OCI-LY7 (cell line): ENCODE results near the gene MYMK. TPM values are rescaled to one million over a fixed set of nuclear protein-coding genes. Genes with fewer than 3 reads are reported as not detected.

Experiments used
- BruUV-seq: library from RNA; stranded (reverse); fragments of 400-500 nt; replicated peaks from 2 replicates; lab custom pipeline; 2021; lab: Mats Ljungman, UMichigan
- CTCF ChIA-PET: fragments of 300-600 bp; sonication (Branson Sonifier 250); formaldehyde crosslinking; loops from one replicate; lab custom pipeline; 2022; ENCODE audit warnings: antibody characterized with exemption; ENCODE audit not compliant: unreplicated experiment; lab: Charles Lee
- POLR2A ChIA-PET: fragments of 300-600 bp; sonication (Branson Sonifier 250); formaldehyde crosslinking; loops from one replicate; lab custom pipeline; 2022; ENCODE audit warnings: antibody characterized with exemption; lab: Charles Lee
- DNase-seq: peaks from one replicate; pipeline ENCODE4 v3.0.0-alpha.2; 2015; ENCODE audit warnings: low spot score
- H2AFZ ChIP-seq: fragments of 200-600 bp; sonication (generic), shearing (Covaris generic); 2 replicates; pipeline ENCODE4 v1.6.1; 2014; ENCODE audit warnings: mild to moderate bottlenecking, antibody characterized with exemption, low read length, moderate library complexity
- H3K27ac ChIP-seq: fragments of 200-600 bp; sonication (generic); 2 replicates; pipeline ENCODE4 v1.5.1; 2014; ENCODE audit warnings: mixed run types, low read depth, mild to moderate bottlenecking, moderate library complexity, low read length, inconsistent platforms; ENCODE audit not compliant: poor library complexity, severe bottlenecking
- H3K36me3 ChIP-seq: fragments of 200-600 bp; sonication (generic); 2 replicates; pipeline ENCODE4 v1.6.1; 2014; ENCODE audit warnings: mild to moderate bottlenecking, antibody characterized with exemption, low read length, moderate library complexity, mixed read lengths; ENCODE audit not compliant: insufficient read depth
- H3K4me1 ChIP-seq: fragments of 200-600 bp; sonication (generic); 2 replicates; pipeline ENCODE4 v1.5.1; 2014; ENCODE audit warnings: mild to moderate bottlenecking, low read length; ENCODE audit not compliant: insufficient read depth, poor library complexity, severe bottlenecking
- H3K4me2 ChIP-seq: fragments of 200-600 bp; sonication (generic); 2 replicates; pipeline ENCODE4 v1.6.1; 2014; ENCODE audit warnings: mild to moderate bottlenecking, low read length
- H3K4me3 ChIP-seq: fragments of 200-600 bp; sonication (generic); 2 replicates; pipeline ENCODE4 v1.5.1; 2014; ENCODE audit warnings: mild to moderate bottlenecking, low read depth, low read length; ENCODE audit not compliant: poor library complexity, severe bottlenecking
- H3K79me2 ChIP-seq: fragments of 200-600 bp; sonication (generic); 2 replicates; pipeline ENCODE4 v1.6.1; 2016; ENCODE audit warnings: low read depth, mild to moderate bottlenecking, low read length, moderate library complexity, mixed read lengths; ENCODE audit not compliant: insufficient read depth
- H3K9me2 ChIP-seq: fragments of 200-600 bp; sonication (generic); 2 replicates; pipeline ENCODE4 v1.6.1; 2016; ENCODE audit warnings: mild to moderate bottlenecking, low read length, mixed read lengths; ENCODE audit not compliant: insufficient read depth
- H3K9me3 ChIP-seq: fragments of 200-600 bp; sonication (generic); 2 replicates; pipeline ENCODE4 v1.6.1; 2014; ENCODE audit warnings: mild to moderate bottlenecking, mixed run types, low read length, mixed read lengths
- H4K20me1 ChIP-seq: fragments of 200-600 bp; sonication (generic); 2 replicates; pipeline ENCODE4 v1.6.1; 2014; ENCODE audit warnings: mild to moderate bottlenecking, antibody characterized with exemption, low read length, moderate library complexity, mixed read lengths; ENCODE audit not compliant: insufficient read depth
- EZH2phosphoT487 ChIP-seq: fragments of 200-600 bp; sonication (generic); IDR thresholded peaks from 2 replicates; pipeline ENCODE4 v1.6.1; 2018; ENCODE audit warnings: low read depth, borderline replicate concordance, mild to moderate bottlenecking, mixed run types, antibody characterized with exemption, low read length, moderate library complexity, mixed read lengths
- intact Hi-C: fragments of 100-400 bp; cut with micrococcal nuclease; formaldehyde crosslinking; loops from one replicate; pipeline ENCODE4 v1.10.0; 2022; ENCODE audit not compliant: unreplicated experiment
- total RNA-seq, 2 experiments: library from RNA; depleted of rRNA in 1 of 2; stranded (reverse); fragments of >200 nt in 1 of 2; shearing (Covaris generic) in 1 of 2; gene quantifications; 2 replicates each; pipeline ENCODE4 v1.2.3, GENCODE V29; 2014 to 2022
- TF ChIP-seq, protein P1 (sequence below): fragments of 200-600 bp; sonication (generic); conservative IDR thresholded peaks from 2 replicates; pipeline ENCODE4 v1.5.1; 2014; ENCODE audit warnings: mild to moderate bottlenecking, antibody characterized with exemption, low read length, moderate library complexity, mixed read lengths

The MYMK gene
- total RNA-seq, 2 experiments from 2014 or later, result not detected

DNA sequence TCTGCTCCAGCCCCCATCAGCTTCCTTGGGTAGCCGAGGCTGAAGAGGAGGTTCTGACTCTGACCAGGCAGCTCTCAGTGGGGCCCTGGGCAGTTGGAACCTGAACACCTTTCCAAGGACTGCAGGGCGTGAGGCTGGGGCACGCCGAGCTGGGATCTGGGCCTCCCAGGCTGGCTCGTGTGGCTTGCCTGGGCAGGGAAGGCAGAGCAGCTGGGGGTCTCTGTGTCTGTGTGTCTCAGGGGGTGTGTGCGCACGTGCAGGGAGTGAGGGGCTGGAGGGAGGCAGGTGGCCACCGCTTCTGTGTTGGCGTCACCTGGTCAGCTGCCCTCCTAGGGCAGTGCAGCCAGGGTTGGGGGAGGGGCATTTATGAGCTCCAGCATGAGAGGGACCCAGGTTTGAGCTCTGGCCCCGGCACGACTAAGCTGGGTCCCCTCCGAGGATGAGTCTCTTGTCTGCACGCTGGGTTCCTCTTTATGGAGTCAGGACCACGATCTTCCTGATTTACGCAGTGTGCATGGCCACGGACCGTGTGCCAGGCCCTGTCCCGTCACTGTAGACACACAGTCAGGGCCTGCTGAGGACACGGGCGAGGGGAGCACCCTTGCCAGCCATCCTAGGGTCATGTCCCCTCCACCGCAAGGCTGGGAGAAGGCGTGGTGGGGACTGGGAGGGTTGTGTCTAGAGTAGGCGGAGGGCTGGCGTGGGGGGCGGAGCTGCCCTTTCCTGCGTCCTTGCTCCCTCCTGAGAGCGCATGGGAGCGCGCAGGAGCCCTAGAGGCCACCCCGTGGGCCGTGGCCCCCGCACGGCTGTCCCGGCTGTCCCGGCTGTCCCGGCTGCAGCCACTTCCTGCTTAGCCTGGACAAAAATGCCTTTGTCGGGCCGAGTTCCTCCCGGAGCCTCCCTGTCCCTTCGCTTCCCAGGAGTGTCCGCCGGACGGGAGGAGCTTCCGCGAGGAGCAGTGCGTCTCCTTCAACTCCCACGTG is 14.4 kb upstream of the MYMK start:
- TF ChIP-seq EZH2phosphoT487, result no peak
- TF ChIP-seq, protein P1, sequence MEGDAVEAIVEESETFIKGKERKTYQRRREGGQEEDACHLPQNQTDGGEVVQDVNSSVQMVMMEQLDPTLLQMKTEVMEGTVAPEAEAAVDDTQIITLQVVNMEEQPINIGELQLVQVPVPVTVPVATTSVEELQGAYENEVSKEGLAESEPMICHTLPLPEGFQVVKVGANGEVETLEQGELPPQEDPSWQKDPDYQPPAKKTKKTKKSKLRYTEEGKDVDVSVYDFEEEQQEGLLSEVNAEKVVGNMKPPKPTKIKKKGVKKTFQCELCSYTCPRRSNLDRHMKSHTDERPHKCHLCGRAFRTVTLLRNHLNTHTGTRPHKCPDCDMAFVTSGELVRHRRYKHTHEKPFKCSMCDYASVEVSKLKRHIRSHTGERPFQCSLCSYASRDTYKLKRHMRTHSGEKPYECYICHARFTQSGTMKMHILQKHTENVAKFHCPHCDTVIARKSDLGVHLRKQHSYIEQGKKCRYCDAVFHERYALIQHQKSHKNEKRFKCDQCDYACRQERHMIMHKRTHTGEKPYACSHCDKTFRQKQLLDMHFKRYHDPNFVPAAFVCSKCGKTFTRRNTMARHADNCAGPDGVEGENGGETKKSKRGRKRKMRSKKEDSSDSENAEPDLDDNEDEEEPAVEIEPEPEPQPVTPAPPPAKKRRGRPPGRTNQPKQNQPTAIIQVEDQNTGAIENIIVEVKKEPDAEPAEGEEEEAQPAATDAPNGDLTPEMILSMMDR, result no peak
- H3K36me3 ChIP-seq, result no peaks in the 10 kb centered on the region
- H3K9me2 ChIP-seq, result no peaks in the 10 kb centered on the region
- DNase-seq, result no peak
- H4K20me1 ChIP-seq, result no peaks in the 10 kb centered on the region
- no TSS peak for BruUV-seq
- peaks cover 14% of the 10 kb centered on the region for H3K4me1 ChIP-seq
- CTCF ChIA-PET, result no interaction called here
- H3K4me3 ChIP-seq, result no peak overlapping the region
- H3K4me2 ChIP-seq, result no peak overlapping the region
- no peak overlapping the region for H3K27ac ChIP-seq
- H3K79me2 ChIP-seq, result no peaks in the 10 kb centered on the region
- intact Hi-C loops, result no loop called here
- H2AFZ ChIP-seq, result no peak overlapping the region
- POLR2A ChIA-PET, result no interaction called here
- H3K9me3 ChIP-seq, result no peaks in the 10 kb centered on the region

DNA sequence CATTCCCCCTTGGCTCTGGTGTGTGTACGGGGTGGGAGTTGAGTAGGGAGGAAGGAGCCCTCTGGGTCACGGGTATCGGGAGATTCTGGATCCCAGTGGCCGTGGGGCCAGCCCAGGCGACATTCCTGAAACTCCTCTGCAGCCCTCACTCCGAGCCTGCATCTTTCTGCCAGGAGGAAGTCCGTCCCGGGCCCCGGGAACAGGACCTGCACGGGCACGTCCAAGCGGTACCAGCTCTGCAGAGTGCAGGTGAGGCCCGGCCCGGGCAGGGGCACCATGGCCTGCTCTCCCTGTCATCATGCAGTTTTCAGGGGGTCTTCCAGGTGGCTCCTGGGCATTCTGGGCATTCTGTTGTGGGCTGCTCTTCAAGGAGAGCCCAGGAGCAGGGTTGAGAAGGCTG is 13.4 kb upstream of the MYMK start:
- BruUV-seq, result no TSS peak
- POLR2A ChIA-PET, result no interaction called here
- Histone ChIP-seq H3K4me3 (no peak overlapping the region), H3K4me1 (peaks cover 23% of the 10 kb centered on the region), H3K9me2 (no peaks in the 10 kb centered on the region), H3K36me3 (no peaks in the 10 kb centered on the region), H4K20me1 (no peaks in the 10 kb centered on the region), H3K27ac (no peak overlapping the region), H3K79me2 (no peaks in the 10 kb centered on the region), H2AFZ (no peak overlapping the region), H3K4me2 (no peak overlapping the region), H3K9me3 (no peaks in the 10 kb centered on the region)
- intact Hi-C loops, result no loop called here
- DNase-seq, result no peak
- CTCF ChIA-PET, result no interaction called here
- TF ChIP-seq EZH2phosphoT487, result no peak
- TF ChIP-seq, protein P1, result no peak

DNA sequence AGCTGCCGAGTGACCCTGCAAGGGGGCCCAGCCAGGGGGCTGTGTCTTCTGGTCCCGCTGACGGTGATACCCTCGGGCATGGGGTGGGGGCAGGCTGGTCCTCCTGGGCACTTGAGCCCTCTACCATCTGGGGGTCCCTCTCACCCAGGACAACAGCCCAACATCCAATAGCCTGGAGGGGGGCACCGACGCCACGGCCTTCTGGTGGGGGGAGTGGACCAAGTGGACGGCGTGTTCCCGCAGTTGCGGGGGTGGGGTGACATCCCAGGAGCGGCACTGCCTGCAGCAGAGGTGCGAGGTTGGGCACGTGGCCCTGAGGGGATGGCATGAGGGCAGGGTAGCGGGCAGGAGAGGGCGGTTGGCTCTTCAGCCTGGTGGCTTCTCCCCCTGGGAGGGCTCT is 12.5 kb upstream of the MYMK start:
- H3K9me3 ChIP-seq, result no peaks in the 10 kb centered on the region
- H2AFZ ChIP-seq, result no peak overlapping the region
- H4K20me1 ChIP-seq, result no peaks in the 10 kb centered on the region
- no peak overlapping the region for H3K4me2 ChIP-seq
- peaks cover 31% of the 10 kb centered on the region for H3K4me1 ChIP-seq
- no peaks in the 10 kb centered on the region for H3K36me3 ChIP-seq
- CTCF ChIA-PET, result no interaction called here
- intact Hi-C loops, result no loop called here
- no TSS peak for BruUV-seq
- DNase-seq, result no peak
- TF ChIP-seq, protein P1, result no peak
- no peak for TF ChIP-seq EZH2phosphoT487
- no peaks in the 10 kb centered on the region for H3K79me2 ChIP-seq
- POLR2A ChIA-PET, result no interaction called here
- H3K9me2 ChIP-seq, result no peaks in the 10 kb centered on the region
- H3K27ac ChIP-seq, result no peak overlapping the region
- H3K4me3 ChIP-seq, result no peak overlapping the region
